Bladder microvascular endothelial cell (primary cell): Measurements from ENCODE around the gene GAR1. TPM values are rescaled to one million over a fixed set of nuclear protein-coding genes. Genes with fewer than 3 reads are reported as not detected.

Experiments
- total RNA-seq: library from RNA; depleted of rRNA; stranded (reverse); fragments of >200 nt; gene quantifications from 2 replicates; pipeline ENCODE4 v1.2.3, GENCODE V29; 2014

The GAR1 gene
- 2.4 and 5.9 TPM in 2 replicates for total RNA-seq

GRCh38 chr4:109815151-109816081 lies at the start of gene GAR1:
TSS of gene GAR1 (plus strand) at chr4:109815762. CDS start at chr4:109816165, 403 bp downstream.

GRCh38 chr4:109801895-109802319 lies 13.7 kb upstream of the GAR1 start, which contains the start of gene CFI:
TSS of gene CFI (minus strand) at chr4:109801999. CDS start at chr4:109801971, 28 bp downstream.

GRCh38 chr4:109827672-109828071 lies 12.1 kb downstream of the GAR1 start, which contains the start of gene RRH:
TSS of gene RRH (plus strand) at chr4:109827972. CDS start at chr4:109828028, 56 bp downstream.

GRCh38 chr4:109847896-109848442 lies 32.4 kb downstream of the GAR1 start, which contains the start of gene LRIT3:
TSS of gene LRIT3 (plus strand) at chr4:109848107. CDS start at chr4:109848202, 95 bp downstream.

Other genes with a start within 250 kb of the GAR1 start
- gene CASP6, start 112.3 kb upstream of the GAR1 start, total RNA-seq, result 42.3 and 60.8 TPM in 2 replicates
- gene PLA2G12A, start 85.7 kb upstream of the GAR1 start, total RNA-seq, result 4.0 and 52.1 TPM in 2 replicates
- gene CFI, start 13.8 kb upstream of the GAR1 start, total RNA-seq, result 44.4 and 66.7 TPM in 2 replicates
- gene RRH, start 12.2 kb downstream of the GAR1 start, total RNA-seq, result 0.06 TPM in 1 of 2 replicates, not detected in the other
- gene LRIT3, start 32.3 kb downstream of the GAR1 start, total RNA-seq, result 0.06 TPM in 1 of 2 replicates, not detected in the other
- gene EGF, start 97.1 kb downstream of the GAR1 start, total RNA-seq, result not detected in 2 replicates